ENCODE measurements around the gene CDADC1. TPM values are rescaled to one million over a fixed set of nuclear protein-coding genes. Genes with fewer than 3 reads are reported as not detected.
A peak's percentile ranks its signal among the peaks of the same experiment; 100 is the strongest.

The CDADC1 gene
- total and polyA plus RNA-seq, 11 donors: 2.8 to 10.8 (median 10.2) TPM

GRCh38 chr13:49308097-49308875 is 60.6 kb downstream of the CDADC1 start:
- Histone ChIP-seq H3K27ac (peak overlapping the region; percentile 45 to 92 (median 76)), H3K27me3 (no peaks in the 10 kb centered on the region), H3K4me1 (peaks cover 3 to 33% (median 24%) of the 10 kb centered on the region in 12 donors), H3K4me3 (no peak overlapping the region), H3K36me3 (peaks cover 0 to 13% (median 0%) of the 10 kb centered on the region in 9 donors), H3K9me3 (no peaks in the 10 kb centered on the region)
- DNase-seq (peak; percentile 74 to 91 (median 81)), ATAC-seq (peak; percentile 91 to 93 (median 92))
- TF ChIP-seq CTCF (IDR thresholded peaks at IDR 0.05) (no peak), POLR2A (IDR thresholded peaks at IDR 0.05) (no peak)
- intact Hi-C loops (cut with DNase I): loop anchor here in 4 of 10 donors (5.0 to 10.0 kb wide), 3 partner anchors 127 to 537 kb away; no protein-coding TSS in a partner anchor
- WGBS, 4 donors: 43 to 71% (median 49%) methylated on average over 4 to 7 of the region's 7 CpGs

GRCh38 chr13:49308921-49309408 is 61.2 kb downstream of the CDADC1 start:
- H3K27ac ChIP-seq: peak overlapping the region; percentile 45 to 92 (median 76)
- H3K36me3 ChIP-seq: peaks cover 0 to 13% (median 0%) of the 10 kb centered on the region in 9 donors
- H3K4me3 ChIP-seq: no peak overlapping the region
- no peaks in the 10 kb centered on the region for H3K9me3 ChIP-seq
- H3K27me3 ChIP-seq: no peaks in the 10 kb centered on the region
- peak in 2 of 4 donors; percentile 19 to 38 for ATAC-seq
- WGBS, 4 donors: 68 to 74% (median 69%) methylated on average over 11 of the region's 11 CpGs
- no peak for TF ChIP-seq POLR2A (IDR thresholded peaks at IDR 0.05)
- TF ChIP-seq CTCF (IDR thresholded peaks at IDR 0.05): no peak
- peaks cover under 1 to 31% (median 21%) of the 10 kb centered on the region in 12 donors for H3K4me1 ChIP-seq
- intact Hi-C loops (cut with DNase I): loop anchor here in 4 of 10 donors (5.0 to 10.0 kb wide), 3 partner anchors 126 to 536 kb away; no protein-coding TSS in a partner anchor
- DNase-seq: peak in 1 of 5 donors; percentile 42

- no peak for DNase-seq
- Histone ChIP-seq H3K27me3 (no peaks in the 10 kb centered on the region), H3K36me3 (peaks cover 0 to 13% (median 0%) of the 10 kb centered on the region in 9 donors), H3K4me3 (no peak overlapping the region), H3K4me1 (peaks cover 0 to 34% (median 21%) of the 10 kb centered on the region in 12 donors), H3K9me3 (no peaks in the 10 kb centered on the region), H3K27ac (peak overlapping the region in 5 of 12 donors; percentile 6 to 92 (median 81))
- 83 to 94% (median 92%) methylated on average over 3 of the region's 3 CpGs for WGBS, 4 donors
- intact Hi-C loops (cut with DNase I): loop anchor here in 1 of 10 donors (10.0 kb wide), 1 partner anchor 115 kb away; no protein-coding TSS in a partner anchor
- no peak for ATAC-seq
- TF ChIP-seq CTCF (IDR thresholded peaks at IDR 0.05) (no peak), POLR2A (IDR thresholded peaks at IDR 0.05) (no peak)
Observed at GRCh38 chr13:49310251-49310650, 62.5 kb downstream of the CDADC1 start.

- Histone ChIP-seq H3K27ac (no peak overlapping the region), H3K4me1 (peaks cover 0 to 34% (median 21%) of the 10 kb centered on the region in 12 donors), H3K36me3 (peaks cover 0 to 16% (median 0%) of the 10 kb centered on the region in 9 donors), H3K4me3 (no peak overlapping the region), H3K27me3 (no peaks in the 10 kb centered on the region), H3K9me3 (no peaks in the 10 kb centered on the region)
- intact Hi-C loops (cut with DNase I): loop anchor here in 1 of 10 donors (10.0 kb wide), 1 partner anchor 113 kb away; no protein-coding TSS in a partner anchor
- DNase-seq (no peak), ATAC-seq (no peak)
- WGBS, 4 donors: 94 to 97% (median 95%) methylated on average over 6 of the region's 6 CpGs
- TF ChIP-seq POLR2A (IDR thresholded peaks at IDR 0.05): no peak
Observed at GRCh38 chr13:49311816-49312215, 64.1 kb downstream of the CDADC1 start.
